KMS-11 (cell line): ENCODE data around the gene GJB1.

ENCODE experiments used
- H2AFZ ChIP-seq: fragments of 200-600 bp; sonication (generic); 2 replicates; pipeline ENCODE4 v1.6.1; 2016; ENCODE audit warnings: antibody characterized with exemption, mixed run types, low read depth
- H3K27ac ChIP-seq: fragments of 200-600 bp; sonication (generic); 2 replicates; pipeline ENCODE4 v1.6.1; 2016; ENCODE audit warnings: mild to moderate bottlenecking, mixed run types
- H3K27me3 ChIP-seq: fragments of 200-600 bp; sonication (generic); 2 replicates; pipeline ENCODE4 v1.6.1; 2017; ENCODE audit warnings: mild to moderate bottlenecking, low read depth, mixed run types, moderate library complexity; ENCODE audit not compliant: insufficient read depth
- H3K36me3 ChIP-seq: fragments of 200-600 bp; sonication (generic); 2 replicates; pipeline ENCODE4 v1.6.1; 2017; ENCODE audit warnings: mild to moderate bottlenecking, mixed run types; ENCODE audit not compliant: insufficient read depth
- H3K4me1 ChIP-seq: fragments of 200-600 bp; sonication (generic); 2 replicates; pipeline ENCODE4 v1.6.1; 2016; ENCODE audit warnings: mild to moderate bottlenecking, low read depth, mixed run types; ENCODE audit not compliant: poor library complexity, severe bottlenecking
- H3K4me2 ChIP-seq: fragments of 200-600 bp; sonication (generic); 2 replicates; pipeline ENCODE4 v1.7.0; 2016; ENCODE audit warnings: mild to moderate bottlenecking, mixed run types
- H3K4me3 ChIP-seq: fragments of 200-600 bp; sonication (generic); IDR thresholded peaks from 2 replicates; pipeline ENCODE4 v1.6.1; 2017; ENCODE audit warnings: low read depth, low read length, mixed read lengths; ENCODE audit not compliant: insufficient read depth
- H3K79me2 ChIP-seq: fragments of 200-600 bp; sonication (generic); 2 replicates; pipeline ENCODE4 v1.6.1; 2016; ENCODE audit warnings: low read depth, mixed run types; ENCODE audit not compliant: insufficient read depth
- H3K9ac ChIP-seq: fragments of 200-600 bp; sonication (generic); 2 replicates; pipeline ENCODE4 v1.6.1; 2016; ENCODE audit warnings: mild to moderate bottlenecking, mixed run types
- H4K20me1 ChIP-seq: fragments of 200-600 bp; sonication (generic); 2 replicates; pipeline ENCODE4 v1.6.1; 2016; ENCODE audit warnings: mild to moderate bottlenecking, mixed run types; ENCODE audit not compliant: insufficient read depth
- TF ChIP-seq, protein P1 (sequence below): fragments of 200-600 bp; sonication (generic); conservative IDR thresholded peaks from 2 replicates; pipeline ENCODE4 v1.6.1; 2017; ENCODE audit warnings: low read depth, mild to moderate bottlenecking, antibody characterized with exemption, low read length, moderate library complexity, mixed read lengths

GJB1 gene

DNA sequence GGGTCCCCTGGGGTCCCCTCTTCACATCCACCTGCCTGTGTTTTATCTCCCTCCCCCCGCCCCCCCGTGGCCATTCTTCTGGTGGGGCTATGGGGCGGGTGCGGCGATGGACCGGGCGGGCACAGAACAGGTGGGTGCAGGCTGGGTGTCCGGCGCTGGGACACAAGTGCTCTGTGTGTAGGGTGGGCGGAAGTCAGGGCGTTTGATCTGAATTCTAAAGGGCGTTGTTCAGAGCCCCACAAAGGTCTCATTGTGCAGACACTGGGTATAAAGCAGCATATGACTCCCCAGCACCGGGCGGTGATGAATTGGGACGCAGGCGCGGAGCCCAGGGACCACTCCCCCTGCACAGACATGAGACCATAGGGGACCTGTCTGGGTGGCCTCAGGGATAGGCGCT lies at the start of gene GJB1:
Gene GJB1, plus strand, starts transcription at position 296 of the 400 bp plus-strand sequence. CDS start 484 bp downstream, outside the sequence.
- Histone ChIP-seq H3K4me1 (no peaks in the 10 kb centered on the region), H3K27ac (no peak within 1 kb of the TSS), H3K79me2 (no peaks in the 10 kb centered on the region), H2AFZ (no peak within 1 kb of the TSS), H3K4me2 (no peak within 1 kb of the TSS), H3K4me3 (no peak within 1 kb of the TSS), H3K27me3 (no peaks in the 10 kb centered on the region), H3K36me3 (no peaks in the 10 kb centered on the region), H4K20me1 (no peaks in the 10 kb centered on the region), H3K9ac (no peak within 1 kb of the TSS)
- TF ChIP-seq, protein P1, sequence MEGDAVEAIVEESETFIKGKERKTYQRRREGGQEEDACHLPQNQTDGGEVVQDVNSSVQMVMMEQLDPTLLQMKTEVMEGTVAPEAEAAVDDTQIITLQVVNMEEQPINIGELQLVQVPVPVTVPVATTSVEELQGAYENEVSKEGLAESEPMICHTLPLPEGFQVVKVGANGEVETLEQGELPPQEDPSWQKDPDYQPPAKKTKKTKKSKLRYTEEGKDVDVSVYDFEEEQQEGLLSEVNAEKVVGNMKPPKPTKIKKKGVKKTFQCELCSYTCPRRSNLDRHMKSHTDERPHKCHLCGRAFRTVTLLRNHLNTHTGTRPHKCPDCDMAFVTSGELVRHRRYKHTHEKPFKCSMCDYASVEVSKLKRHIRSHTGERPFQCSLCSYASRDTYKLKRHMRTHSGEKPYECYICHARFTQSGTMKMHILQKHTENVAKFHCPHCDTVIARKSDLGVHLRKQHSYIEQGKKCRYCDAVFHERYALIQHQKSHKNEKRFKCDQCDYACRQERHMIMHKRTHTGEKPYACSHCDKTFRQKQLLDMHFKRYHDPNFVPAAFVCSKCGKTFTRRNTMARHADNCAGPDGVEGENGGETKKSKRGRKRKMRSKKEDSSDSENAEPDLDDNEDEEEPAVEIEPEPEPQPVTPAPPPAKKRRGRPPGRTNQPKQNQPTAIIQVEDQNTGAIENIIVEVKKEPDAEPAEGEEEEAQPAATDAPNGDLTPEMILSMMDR = no peak

DNA sequence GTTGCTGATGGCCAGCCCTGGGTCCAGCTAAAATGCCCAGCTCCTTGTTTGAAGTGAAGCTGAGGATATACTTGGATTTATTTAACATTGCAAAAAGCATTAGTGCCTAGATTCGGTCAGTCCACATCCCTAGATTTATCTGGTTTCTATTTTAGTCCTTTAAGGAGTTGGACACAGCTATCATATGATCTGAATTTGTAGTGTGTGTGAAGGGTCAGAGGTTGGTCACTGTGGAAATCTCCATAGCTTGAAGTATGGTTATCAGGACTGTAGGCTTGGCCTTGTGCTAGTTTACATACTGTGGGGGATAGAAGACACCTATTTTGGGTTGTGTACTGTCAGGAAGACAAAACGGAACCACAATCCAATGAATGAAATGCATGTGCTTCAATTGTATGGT lies 49.6 kb upstream of the GJB1 start:
- no peaks in the 10 kb centered on the region for H3K79me2 ChIP-seq
- no peaks in the 10 kb centered on the region for H3K36me3 ChIP-seq
- no peaks in the 10 kb centered on the region for H3K4me1 ChIP-seq
- no peaks in the 10 kb centered on the region for H4K20me1 ChIP-seq
- no peak overlapping the region for H3K27ac ChIP-seq
- H2AFZ ChIP-seq = no peak overlapping the region
- H3K27me3 ChIP-seq = no peaks in the 10 kb centered on the region
- H3K4me3 ChIP-seq = no peak overlapping the region
- no peak overlapping the region for H3K9ac ChIP-seq
- no peak overlapping the region for H3K4me2 ChIP-seq
- TF ChIP-seq, protein P1 = no peak

GRCh38 chrX:71174795-71175194 lies 48.2 kb upstream of the GJB1 start:
- Histone ChIP-seq H3K79me2 (no peaks in the 10 kb centered on the region), H3K27ac (no peak overlapping the region), H4K20me1 (no peaks in the 10 kb centered on the region), H3K27me3 (no peaks in the 10 kb centered on the region), H3K4me2 (no peak overlapping the region), H2AFZ (no peak overlapping the region), H3K4me1 (no peaks in the 10 kb centered on the region), H3K4me3 (no peak overlapping the region), H3K36me3 (no peaks in the 10 kb centered on the region), H3K9ac (no peak overlapping the region)
- TF ChIP-seq, protein P1 = no peak

- no peak overlapping the region for H2AFZ ChIP-seq
- no peak overlapping the region for H3K27ac ChIP-seq
- no peak overlapping the region for H3K4me3 ChIP-seq
- H3K4me2 ChIP-seq = no peak overlapping the region
- TF ChIP-seq, protein P1 = no peak
- H3K9ac ChIP-seq = no peak overlapping the region
- no peaks in the 10 kb centered on the region for H3K27me3 ChIP-seq
- no peaks in the 10 kb centered on the region for H3K4me1 ChIP-seq
- no peaks in the 10 kb centered on the region for H4K20me1 ChIP-seq
- H3K79me2 ChIP-seq = no peaks in the 10 kb centered on the region
- H3K36me3 ChIP-seq = no peaks in the 10 kb centered on the region
Observed at GRCh38 chrX:71175531-71175930, 47.5 kb upstream of the GJB1 start.
